Epidermal melanocyte (primary cell): ENCODE measurements around the gene PRR12.

Experiments used
- DNase-seq: peaks from one replicate; pipeline ENCODE4 v3.0.0; 2011; ENCODE audit warnings: low spot score; ENCODE audit not compliant: insufficient read length

Gene PRR12, protein sequence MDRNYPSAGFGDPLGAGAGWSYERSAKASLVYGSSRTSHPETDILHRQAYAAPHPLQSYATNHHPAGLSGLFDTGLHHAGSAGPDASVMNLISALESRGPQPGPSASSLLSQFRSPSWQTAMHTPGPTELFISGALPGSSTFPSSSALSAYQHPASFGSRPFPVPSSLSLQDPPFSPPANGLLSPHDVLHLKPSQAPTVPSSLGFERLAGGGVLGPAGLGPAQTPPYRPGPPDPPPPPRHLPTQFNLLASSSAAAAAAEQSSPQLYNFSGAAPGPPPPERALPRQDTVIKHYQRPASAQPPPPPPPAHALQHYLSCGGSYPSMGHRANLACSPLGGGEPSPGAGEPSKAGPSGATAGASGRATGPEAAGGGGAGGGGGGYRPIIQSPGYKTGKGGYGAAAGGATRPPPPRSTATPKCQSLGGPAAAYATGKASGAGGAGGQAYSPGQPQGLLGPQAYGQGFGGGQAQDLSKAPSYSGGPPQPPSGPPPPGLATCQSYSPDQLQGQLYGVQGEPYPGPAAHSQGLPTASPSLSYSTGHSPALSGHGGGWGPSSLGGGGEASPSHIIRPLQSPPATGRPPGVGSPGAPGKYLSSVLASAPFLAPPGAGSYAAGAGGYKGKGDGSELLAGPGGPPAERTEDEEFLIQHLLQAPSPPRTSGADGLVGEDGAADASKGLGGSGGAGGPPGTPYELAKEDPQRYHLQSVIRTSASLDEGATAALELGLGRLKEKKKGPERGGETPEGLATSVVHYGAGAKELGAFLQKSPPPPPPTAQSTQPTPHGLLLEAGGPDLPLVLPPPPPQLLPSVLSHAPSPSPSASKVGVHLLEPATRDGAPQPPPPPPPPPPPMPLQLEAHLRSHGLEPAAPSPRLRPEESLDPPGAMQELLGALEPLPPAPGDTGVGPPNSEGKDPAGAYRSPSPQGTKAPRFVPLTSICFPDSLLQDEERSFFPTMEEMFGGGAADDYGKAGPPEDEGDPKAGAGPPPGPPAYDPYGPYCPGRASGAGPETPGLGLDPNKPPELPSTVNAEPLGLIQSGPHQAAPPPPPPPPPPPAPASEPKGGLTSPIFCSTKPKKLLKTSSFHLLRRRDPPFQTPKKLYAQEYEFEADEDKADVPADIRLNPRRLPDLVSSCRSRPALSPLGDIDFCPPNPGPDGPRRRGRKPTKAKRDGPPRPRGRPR (N-terminal part only)

GRCh38 chr19:49590971-49591730 is at the start of gene PRR12:
Gene PRR12, plus strand, starts transcription at chr19:49591182. Its CDS starts 473 bp downstream, at chr19:49591655.
- peak; percentile 85 for DNase-seq

DNA sequence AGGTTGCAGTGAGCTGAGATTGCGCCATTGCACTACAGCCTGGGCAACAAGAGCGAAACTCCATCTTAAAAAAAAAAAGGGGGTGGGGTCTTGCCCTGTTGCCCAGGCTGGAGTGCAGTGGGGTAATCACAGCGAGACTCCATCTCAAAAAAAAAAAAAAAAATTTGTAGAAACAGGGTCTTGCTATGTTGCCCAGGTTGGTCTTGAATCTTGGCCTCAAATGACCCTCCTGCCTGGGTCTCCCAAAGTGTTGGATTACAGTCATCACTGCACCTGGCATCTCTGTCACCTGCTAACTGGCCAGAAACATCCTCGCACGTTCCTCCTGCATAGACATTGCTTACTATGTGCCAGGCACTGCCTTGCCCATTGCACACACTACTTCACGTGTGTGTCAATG is 49.1 kb upstream of the PRR12 start:
- DNase-seq = no peak

DNA sequence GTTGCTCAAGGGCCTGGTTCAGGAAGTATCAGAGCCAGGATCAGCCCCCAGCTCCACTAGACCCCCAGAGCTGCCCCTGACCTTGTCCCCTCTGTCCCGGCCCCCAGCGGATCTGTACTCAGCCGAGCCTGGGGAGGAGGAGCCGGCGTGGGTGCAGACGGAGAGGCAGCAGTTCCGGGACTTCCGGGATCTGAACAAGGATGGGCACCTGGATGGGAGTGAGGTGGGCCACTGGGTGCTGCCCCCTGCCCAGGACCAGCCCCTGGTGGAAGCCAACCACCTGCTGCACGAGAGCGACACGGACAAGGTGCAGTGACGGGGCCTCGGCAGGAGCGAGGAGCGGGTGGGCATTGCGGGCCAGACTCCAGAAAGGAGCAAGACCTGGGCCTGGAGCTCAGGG is 48.5 kb upstream of the PRR12 start:
- no peak for DNase-seq

- no peak for DNase-seq
Observed at GRCh38 chr19:49543032-49543431, 48.0 kb upstream of the PRR12 start.

GRCh38 chr19:49544154-49544553 is 46.8 kb upstream of the PRR12 start:
- no peak for DNase-seq

DNA sequence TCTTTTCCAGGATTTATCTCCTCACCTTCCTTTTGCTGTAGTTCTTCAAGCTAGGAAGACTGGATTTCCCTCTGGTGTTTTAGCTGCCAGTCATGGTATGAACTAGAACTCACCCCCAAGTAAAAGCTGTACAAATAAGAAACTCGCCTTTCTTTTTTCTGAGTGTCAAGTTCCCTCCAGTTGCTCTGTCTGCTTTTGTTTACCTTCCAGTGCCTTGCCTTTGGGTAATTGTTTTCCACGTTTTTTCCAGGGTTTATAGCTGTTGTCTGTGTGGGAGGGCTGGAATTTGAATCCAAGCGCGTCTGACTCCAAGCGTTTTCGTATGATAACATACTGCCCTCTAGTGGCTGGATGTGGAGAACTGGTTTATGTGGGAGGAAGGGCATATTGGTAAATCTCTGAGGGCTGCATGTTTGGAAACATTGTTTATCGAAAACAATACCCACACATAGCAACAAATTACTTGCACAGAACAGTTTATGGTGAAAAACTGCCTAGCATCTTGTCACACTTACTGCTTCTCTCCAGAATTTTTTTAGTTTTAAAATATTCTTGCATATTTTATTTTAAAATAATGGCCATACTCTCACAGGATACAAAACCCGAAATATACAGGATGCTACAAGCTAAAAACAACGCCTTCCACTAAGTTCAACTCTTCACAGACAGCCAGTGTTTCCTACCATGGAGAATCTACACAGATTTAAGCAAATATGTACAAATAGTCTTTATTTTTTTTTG is 44.0 kb upstream of the PRR12 start:
- peak; percentile 92 for DNase-seq

DNA sequence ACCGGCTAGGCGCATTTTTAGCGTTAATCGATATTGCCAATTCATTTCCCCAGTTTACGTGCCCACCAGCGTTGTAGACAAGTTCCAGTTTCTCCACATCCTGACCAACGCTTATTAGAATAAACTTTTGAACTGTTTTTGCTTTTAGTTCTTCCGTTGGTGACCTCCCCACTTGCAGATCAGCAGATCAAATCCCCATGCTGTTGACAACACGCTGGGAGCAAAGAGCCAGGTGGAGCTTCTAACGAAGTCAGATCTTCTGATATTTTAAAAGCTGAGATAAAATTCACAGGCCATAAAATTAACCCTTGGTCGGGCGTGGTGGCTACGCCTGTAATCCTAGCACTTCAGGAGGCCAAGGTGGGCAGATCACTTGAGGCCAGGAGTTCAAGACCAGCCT is 41.9 kb upstream of the PRR12 start:
- no peak for DNase-seq

DNA sequence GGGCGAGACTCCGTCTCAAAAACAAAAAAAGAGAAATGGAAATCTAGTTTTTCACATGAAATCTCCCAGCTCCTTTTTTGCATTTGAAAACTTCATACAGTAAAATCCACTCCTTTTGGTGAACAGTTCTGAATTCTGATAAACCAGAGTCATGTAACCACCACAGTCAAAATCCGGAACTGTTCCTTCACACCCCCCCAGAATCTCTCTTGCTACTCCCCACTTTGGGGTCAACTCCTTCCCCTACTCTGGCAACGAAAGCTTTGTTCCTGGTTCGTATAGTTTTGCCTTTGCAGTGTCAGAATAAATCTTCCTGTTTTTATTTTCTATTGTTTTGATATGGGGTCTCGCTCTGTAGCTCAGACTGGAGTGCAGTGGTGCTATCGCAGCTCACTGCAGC is 39.5 kb upstream of the PRR12 start:
- no peak for DNase-seq

DNA sequence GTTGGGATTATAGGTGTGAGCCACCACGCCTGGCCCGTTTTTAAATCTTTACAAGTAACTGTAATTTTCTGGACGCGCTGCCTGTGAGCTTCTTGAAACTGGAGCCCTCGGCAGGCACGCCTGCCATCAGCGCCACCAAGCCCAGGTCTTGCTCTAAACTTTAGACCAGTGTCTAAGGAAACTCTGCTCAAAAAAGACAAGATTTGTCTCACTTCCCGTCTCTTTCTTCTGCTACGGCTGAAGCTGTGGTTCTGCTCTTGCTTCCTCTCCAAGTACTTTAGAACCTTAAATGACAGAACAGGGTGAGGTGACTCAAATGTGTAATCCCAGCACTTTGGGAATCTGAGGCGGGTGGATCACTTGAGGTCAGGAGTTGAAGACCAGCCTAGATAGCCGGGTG is 38.2 kb upstream of the PRR12 start:
- DNase-seq = no peak

- no peak for DNase-seq
Observed at GRCh38 chr19:49553451-49554271, 37.3 kb upstream of the PRR12 start.

DNA sequence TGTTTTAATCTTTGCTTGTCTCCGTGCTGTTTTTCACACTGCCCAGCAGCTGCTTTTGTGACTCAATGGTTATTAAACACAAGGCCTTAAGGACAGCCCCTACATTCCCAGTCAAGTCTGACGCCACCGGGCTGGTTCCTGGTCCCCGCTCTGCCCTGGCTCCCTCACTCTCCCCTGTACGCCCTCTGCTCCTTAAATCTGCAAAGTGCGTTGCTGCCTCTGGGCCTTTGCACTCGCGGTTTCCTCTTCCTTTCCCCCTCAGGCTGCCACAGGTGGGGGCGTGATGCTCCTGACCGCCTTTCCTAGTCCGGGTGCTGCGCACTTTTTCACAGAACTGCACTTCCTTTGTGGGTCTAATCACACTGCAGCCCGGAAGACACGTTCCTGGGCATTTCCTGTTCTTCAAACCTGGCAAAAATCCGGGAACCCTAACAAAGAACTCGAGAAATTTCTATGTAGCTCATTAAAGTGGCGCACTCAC is 36.2 kb upstream of the PRR12 start:
- no peak for DNase-seq

- DNase-seq = no peak
Observed at GRCh38 chr19:49555600-49556411, 35.2 kb upstream of the PRR12 start.

DNA sequence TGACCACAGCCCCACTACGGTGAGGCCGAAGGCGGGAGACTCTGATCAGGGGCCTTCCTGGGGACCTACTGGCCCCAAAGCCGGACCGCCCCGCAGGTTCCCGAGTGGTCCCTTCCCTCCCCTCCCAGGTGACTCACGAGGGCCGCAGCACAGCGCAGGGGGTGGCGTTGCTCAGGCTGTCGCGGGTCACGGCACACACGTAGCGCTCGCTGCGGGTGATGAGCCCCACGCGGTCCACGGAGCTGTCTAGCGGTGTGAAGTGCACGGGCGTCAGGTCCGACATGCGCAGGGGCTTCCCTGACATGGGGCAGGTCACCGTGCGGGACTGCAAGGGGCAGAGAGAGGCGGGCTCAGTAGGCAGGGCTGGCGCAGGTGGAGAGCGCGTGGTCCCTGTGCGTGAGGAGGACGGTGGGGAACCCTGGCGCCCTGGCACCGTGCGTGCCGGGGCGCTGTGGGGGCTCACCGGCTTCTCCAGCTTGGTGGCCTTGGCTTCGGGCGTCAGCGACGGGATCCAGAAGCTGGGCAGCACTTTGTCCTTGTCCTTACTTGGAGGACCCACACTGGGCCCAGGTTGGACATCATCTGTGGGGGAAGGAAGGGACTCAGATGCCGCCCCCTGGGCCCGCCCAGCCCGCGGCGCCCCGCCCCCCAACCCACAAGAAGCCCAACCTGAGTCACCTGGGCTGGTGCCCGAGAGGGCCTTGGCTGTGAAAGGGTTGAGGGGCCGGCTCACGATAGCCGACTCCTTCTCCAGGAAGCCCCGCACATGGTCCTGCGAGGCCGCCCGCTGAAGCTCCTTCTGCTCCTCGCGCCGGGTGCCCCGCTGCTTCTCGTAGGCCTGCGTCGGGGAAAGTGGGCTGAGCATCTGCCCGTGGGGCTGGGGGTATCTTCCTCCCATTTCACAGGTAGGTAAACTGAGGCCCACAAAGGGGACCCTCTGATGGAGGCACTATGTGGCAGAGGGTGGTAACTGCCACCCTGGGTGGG is 34.3 kb upstream of the PRR12 start:
- no peak for DNase-seq

DNA sequence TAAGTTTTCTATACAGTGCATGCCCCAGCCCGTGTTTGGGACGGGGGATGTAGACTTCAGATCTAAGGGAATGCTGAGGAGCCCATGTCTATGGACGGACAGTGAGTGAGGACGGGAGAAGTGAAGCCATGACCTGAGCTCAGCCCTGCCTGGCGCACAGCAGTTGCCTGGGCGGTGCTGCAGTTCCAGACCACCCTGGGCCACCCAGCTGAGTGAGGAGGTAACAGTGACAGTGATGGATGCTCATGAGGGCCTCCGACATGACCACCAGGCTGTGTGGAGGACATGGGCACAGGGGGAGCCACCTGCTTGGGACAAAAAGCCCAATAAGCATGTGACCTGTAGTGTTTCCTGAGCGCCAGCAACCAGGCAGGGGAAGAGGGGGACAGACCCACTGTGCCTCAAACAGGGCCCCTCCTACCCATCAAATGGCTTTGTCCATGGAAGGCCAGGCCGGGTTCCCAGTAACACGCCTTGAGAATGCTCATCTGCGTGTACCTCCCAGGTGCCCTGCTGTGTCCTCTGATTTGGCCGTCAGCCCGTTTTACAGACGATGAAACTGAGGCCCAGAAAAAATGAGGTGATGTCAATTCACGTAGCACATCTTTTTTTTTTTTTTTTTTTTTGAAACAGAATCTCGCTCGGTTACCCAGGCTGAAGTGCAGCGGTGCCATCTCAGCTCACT is 33.2 kb upstream of the PRR12 start:
- no peak for DNase-seq

DNA sequence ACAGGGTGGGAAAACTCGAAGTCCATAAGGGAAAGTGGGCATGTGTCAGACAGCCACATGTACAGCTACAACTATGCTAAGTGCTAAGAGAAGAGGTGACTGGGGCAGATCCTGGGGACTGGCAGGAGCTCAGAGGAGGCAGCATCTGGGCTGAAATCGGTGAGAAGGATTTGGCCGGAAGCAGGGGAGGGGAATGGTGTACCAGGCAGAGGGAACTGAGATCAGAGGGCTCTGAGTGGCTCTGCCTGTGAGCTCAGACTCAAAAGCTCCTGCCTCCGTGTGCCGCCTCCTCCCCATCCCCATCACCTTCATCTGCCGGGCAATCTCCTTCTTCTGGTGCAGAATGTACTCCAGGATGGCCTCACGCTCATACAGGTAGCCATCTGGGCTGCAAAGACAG is 32.4 kb upstream of the PRR12 start:
- no peak for DNase-seq

GRCh38 chr19:49559443-49559842 is 31.5 kb upstream of the PRR12 start:
- DNase-seq = no peak

DNA sequence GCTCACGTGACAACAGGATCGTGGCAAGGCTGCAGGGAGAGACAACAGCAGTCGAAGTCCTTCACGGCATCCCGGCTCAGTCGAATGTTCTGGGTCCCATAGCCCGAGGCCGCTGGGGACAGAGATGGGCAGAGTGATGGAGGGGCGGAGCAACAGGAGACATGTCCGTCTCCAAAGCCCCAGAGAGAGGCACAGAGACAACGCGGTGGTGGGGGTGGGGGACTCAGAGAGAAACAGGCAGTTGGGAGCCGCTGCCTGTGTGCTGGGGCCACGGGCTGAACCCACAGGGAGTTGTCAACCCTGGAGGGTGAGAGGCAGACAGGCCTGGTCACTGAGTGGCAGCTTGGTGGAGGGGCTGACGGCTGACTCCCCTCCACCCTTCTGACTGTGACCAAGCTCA is 31.1 kb upstream of the PRR12 start:
- DNase-seq = no peak
